GM18517 (cell line): ENCODE data around the gene SYTL3.
"Not testable (repeated sequence)": the region's sequence is repeated elsewhere in the genome, so short reads cannot be mapped to it uniquely, and the experiment has no call there.

Experiments
- ATAC-seq: cut with Tn5 transposase; IDR thresholded peaks from one replicate; pipeline ENCODE4 v1.9.1; 2021; ENCODE audit warnings: mild to moderate bottlenecking, moderate library complexity; ENCODE audit not compliant: unreplicated experiment

Gene SYTL3, protein sequence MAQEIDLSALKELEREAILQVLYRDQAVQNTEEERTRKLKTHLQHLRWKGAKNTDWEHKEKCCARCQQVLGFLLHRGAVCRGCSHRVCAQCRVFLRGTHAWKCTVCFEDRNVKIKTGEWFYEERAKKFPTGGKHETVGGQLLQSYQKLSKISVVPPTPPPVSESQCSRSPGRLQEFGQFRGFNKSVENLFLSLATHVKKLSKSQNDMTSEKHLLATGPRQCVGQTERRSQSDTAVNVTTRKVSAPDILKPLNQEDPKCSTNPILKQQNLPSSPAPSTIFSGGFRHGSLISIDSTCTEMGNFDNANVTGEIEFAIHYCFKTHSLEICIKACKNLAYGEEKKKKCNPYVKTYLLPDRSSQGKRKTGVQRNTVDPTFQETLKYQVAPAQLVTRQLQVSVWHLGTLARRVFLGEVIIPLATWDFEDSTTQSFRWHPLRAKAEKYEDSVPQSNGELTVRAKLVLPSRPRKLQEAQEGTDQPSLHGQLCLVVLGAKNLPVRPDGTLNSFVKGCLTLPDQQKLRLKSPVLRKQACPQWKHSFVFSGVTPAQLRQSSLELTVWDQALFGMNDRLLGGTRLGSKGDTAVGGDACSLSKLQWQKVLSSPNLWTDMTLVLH

DNA sequence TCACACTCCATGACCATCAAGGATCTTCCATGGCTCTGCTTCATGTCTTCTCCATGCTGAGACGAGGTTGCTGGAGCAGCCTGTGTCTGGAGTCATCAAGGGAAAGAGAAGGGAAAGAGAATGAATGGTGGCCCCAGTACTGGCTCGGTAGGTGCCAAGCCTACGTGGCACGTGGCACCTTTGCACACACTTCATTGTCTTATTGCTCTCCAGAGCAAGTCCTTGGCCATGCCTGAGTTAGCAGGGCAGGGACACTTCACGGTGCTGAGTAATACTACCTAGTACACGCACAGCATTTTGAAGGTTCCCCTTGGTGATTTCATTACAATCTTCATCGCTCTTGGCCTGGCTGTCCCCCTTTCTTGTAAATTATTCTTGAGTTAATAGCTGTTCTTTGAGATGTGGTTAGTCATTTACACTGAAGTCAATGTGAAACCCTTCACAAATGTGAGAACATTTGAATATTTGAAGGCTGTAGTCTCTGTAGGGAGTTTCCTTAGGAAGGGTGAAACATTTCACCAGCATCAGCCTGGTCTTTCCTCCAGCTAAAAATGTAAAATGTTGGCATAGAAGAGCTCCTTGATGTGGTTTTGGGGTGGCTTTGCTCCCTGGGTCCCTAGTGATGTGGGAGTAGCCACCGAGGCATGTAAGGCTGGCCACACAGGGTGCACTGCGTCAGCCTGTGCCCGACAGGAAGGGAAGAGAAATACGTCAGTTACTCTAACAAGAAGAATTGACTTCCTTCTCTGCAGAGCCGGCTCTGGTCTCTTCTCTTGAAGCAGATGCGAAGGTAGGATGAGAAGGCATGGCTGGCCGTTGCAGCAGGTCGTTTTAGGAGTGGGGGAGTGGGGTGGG lies at the start of gene SYTL3:
SYTL3 (plus strand) TSS at position 766 of the 855 bp plus-strand sequence. CDS start 13,215 bp downstream, outside the sequence.
- peak; percentile 56 for ATAC-seq

DNA sequence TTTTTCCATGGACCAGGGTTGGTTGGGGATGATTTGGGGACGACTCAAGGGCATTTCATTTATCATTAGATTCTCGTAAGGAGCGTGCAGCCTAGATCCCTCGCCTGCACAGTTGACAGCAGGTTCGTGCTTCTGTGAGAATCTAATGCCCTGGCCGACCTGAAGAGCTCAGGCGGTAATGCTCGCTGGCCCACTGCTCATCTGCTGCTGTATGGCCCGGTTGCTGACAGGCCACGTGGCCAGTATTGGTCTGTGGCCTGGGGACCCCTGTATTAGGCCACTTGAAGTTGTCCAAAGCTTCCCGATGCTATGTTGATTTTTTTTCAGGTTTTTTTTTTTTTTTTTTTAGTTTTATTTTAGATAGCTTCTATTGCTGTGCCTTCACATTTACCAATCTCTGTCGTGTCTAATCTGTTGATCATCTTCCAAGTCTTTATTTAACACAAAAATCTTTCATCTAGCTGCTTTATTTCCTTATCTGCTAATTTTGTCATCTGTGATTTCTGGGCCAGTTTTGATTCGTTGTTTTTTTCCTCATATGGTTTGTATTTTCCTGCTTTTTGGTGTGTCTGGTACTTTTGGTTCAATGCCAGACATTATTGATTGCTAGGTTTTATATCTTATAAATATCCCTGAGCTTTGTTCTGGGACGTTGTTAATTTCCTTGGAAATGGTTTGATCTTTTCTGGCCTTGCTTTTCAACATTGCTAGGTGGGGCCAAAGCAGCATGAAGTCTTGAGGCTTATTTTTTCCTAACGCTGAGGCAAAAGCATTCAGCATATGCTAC lies 46.4 kb upstream of the SYTL3 start:
- ATAC-seq, result no peak

DNA sequence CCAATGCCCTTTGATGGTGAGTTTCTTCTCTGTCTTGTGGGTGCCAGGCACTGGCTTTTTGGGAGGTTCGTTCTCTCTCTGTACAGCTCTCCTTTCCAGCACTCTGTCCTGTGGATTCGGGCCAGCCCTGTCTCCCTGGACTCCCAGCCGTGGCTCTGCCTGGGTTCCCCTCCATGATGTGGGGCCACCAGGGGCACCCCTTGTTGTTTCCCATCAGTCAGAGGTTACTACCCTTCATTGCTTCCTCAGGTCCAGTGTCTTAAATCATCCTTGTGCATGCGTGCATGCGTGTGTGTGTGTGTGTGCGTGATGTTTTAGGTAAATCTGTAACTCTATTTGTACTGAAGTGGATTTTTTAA lies 45.8 kb upstream of the SYTL3 start:
- no peak for ATAC-seq

DNA sequence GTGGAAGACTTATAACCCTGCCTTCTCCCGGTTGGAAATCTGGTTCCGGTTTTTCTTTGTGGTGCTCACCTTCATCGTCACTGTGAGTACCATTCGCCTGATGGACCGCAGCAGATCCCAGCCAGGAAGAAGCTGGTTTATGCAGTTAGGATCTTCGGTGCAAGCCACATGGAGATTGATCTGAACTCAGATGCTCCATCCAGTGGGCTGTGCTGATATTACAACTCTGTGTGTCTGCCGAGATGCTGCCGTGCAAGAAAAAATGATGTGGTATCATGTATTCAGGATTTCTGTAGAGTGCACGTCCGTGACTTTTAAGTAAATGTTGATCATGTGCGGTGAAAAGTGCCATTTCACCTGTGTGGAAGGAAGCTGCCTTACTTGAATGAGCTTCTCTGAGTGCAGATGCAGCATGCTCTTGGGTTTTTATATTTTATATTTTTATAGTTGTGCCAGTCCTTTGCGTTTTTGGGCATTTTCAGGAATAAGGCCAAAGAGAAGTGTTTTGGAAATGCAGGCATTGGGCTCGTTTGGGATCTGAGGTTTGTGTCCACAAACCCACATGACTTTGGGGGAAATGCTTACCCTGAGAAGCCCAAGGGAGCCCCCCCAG lies 44.5 kb upstream of the SYTL3 start:
- ATAC-seq, result no peak

DNA sequence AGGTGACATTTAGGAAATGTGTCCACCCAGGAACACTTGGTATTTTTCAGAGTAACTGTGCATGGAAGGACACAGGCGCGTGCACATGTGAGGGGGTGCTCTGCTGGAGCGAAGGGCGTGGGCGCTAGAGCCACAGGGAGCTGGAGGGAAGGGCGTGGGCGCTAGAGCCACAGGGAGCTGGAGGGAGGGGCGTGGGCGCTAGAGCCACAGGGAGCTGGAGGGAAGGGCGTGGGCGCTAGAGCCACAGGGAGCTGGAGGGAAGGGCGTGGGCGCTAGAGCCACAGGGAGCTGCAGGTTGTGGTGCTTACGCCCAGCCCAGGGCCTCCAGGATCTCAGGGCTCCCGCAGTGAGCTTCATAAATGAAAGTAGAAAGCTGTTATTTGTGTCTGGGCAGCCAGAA lies 43.8 kb upstream of the SYTL3 start:
- ATAC-seq, result not testable (repeated sequence)

DNA sequence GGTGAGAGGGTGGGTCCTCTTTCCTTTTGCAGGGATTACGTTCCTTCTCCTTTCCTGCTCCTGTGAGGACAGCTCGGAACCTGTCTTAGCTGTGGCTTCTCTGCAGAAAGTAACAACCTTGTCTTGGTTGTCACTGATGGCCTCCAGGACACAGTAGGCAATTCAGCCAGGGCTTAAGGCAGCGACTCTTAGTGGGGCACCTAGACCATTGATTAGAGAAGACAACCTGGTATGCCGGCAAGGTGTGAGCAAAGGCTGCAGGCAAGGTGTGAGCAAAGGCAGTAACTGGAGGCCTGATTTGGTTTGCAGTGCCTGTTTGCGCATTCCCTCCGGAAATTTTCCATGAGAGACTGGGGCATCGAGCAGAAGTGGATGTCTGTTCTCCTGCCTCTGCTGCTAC lies 42.9 kb upstream of the SYTL3 start:
- no peak for ATAC-seq

DNA sequence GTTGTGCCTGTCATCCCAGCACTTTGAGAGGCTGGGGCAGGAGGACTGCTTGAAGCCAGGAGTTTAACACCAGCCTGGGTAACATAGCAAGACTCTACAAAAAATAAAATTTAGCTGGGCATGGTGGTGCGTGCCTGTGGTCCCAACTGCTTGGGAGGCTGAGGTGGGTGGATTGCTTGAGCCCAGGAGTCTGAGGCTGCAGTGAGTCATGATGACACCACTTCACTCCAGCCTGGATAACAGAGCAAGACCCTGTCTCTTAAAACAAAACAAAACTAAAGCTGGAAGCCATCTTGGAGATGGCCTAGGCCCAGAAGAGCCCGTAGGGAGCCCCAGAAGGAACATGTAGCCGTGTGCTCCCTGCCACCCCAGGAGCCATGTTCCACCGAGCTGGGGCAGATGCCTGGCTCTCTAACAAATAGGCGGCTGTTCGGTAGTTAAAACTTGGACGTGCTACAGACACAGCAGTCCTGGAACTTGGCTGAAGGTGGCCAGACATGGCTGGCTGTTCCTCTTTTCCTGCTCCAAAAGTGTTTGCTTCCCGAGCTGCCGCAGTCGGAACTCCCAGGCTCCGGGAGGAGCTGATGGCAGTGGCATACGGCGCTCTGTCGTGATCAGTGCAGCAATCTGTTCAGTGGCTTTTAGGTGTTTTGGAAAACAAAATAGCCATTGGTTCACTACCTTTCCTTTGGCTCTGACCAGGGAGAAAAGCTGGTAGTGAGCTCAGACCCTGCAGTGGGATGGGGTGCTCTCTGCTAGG lies 42.3 kb upstream of the SYTL3 start:
- ATAC-seq, result no peak

DNA sequence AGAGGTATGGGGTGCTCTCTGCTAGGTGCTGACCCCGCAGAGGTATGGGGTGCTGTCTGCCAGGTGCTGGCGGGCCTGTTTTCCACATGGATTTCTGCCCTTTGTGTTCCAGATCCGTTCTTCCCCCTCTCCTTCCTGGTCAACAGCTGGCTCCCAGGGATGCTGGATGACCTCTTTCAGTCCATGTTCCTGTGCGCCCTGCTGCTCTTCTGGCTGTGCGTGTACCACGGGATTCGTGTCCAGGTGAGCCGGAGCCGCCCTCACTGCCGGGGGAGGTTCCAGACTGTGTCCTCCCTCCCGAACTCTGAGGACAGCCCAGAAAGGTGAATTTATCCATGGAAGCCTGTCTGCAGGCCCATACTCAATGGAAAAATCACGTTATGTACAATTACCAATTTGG lies 41.6 kb upstream of the SYTL3 start:
- ATAC-seq, result no peak

DNA sequence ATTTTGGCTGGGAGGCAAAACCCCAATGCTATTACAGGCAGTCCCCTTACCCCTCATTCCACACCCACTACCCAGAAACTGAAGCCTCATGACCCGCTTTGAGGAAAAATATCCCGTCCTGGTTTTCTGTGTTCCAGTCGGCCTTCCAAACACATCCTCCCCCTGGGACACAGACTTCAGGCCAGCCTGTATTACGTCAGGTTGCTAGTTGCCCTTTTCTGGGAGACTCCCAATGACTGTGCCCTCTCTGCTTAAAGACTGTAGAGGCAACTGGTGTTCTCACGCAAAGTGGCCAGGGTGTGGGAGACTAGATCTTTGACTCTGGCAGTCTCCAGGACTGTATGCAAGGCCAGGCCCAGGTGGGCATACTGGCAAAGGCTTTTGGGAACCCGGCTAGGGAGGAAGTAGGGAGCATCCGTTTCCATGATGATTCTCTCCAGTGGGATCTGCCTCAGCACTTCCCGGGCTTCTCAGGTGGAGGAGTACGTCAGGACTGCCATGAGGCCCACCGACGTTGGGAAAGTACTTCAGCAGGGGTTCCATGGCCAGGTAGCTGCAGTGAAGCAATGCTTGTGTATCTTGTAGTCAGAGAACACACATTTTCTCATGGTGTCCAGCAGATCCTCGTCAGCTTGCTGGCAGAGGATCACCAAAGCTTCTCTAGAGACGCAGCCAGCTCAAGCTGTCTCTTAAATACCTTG lies 40.2 kb upstream of the SYTL3 start:
- ATAC-seq, result no peak

DNA sequence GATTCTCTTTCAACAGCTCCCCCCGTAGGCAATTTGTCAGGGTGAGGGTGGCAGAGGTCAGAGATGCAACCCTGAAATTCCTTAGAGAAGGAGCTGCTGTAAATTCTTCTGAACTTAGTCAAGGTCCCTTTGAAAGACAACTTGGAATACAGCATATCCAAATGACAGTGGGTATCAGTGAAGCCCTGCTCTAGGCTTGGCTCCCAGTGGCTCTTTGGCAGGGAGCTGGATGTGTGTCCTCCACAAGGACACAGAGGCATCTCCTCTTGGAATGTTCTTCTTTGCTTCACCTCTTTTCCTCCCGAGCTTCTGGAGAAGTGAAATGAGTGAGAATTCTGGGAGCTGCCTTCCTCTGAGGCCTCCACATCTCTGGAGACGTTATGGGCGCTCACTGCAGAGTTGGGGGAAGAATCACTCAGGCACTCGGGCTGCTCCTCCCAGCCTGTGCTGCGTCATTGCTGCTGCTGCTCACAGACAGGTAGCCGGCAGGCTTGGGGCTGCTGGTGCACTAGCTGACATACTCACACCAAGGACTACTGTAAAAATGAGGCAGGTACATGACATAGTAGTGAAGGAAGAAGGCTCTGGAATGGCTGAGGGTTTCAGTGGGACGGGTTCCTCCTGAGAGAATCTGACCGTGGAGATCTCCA lies 39.4 kb upstream of the SYTL3 start:
- ATAC-seq, result no peak

DNA sequence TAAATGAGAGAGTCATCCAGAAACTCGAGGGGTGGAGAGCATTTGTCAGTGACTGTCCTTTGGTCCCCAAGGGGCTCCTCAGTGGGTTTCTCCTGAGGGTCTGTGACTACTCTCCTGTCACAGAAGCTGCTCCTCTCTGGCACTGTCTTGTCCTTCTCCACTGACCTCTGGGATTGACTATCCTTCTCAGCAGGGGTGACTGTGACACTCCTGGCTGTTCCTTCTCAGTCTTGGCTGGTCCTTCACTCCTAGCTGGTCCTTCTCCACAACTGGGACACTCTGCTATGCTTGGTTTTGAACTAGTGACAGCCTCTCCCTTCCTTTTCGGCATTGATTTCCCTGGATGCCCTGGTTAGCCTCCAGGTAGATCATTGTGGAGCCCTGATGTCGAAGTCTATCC lies 38.8 kb upstream of the SYTL3 start:
- ATAC-seq, result no peak

DNA sequence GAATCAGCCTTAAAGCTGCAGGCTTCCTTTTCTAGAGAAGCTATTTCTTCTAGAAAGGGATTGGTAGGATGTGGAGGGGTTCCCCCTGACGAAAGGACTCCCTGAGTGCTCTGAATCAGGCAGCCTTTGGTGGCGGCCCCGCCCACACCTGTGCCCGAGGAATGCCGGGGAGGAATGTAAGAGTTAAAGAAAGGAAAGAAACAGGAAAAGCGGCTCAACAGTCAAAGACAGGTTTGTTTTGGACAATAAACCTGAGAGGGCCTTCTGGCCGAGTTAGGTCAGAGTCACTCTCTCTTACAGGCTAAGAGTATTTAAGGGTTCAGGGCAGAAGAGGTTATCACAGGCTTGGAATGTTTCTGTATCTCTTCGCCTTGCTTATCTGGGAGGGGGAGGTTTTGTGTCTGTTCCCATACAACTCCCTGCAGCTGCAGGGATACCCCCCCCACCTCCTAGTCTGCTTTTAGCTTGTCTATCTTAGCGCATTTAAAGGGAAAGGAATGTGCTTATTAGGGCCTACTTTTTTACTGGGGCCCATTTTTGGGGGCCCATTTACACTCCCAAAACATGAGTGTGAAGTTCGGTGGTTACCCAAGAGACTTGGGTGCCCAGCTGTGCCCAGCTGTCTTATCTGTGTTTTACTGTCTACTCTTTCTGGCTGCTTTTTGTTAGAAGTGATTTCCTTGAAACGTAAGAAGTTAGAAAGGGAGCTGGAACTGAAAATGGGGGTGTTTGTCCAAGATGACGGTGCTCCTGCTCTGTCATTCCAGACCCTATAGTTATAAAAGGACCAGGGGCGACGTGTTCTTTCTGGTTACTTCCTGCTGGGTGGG lies 38.1 kb upstream of the SYTL3 start:
- no peak for ATAC-seq

DNA sequence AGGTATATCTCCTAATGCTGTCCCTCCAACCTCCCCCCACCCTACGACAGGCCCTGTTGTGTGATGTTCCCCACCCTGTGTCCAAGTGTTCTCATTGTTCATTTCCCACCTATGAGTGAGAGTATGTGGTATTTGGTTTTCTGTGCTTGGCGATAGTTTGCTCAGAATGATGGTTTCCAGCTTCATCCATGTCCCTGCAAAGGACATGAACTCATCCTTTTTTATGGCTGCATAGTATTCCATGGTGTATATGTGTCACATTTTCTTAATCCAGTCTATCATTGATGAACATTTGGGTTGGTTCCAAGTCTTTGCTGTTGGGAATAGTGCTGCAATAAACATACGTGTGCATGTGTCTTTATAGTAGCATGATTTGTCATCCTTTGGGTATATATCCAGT lies 35.2 kb upstream of the SYTL3 start:
- ATAC-seq, result not testable (repeated sequence)

DNA sequence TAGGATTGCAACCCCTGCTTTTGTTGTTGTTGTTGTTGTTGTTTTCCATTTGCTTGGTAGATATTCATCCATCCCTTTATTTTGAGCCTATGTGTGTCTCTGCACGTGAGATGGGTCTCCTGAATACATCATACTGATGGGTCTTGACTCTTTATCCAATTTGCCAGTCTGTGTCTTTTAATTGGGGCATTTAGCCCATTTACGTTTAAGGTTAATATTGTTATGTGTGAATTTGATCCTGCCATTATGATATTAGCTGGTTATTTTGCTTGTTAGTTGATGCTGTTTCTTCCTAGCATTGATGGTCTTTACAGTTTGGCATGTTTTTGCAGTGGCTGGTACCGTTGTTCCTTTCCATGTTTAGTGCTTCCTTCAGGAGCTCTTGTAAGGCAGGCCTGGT lies 31.6 kb upstream of the SYTL3 start:
- not testable (repeated sequence) for ATAC-seq

DNA sequence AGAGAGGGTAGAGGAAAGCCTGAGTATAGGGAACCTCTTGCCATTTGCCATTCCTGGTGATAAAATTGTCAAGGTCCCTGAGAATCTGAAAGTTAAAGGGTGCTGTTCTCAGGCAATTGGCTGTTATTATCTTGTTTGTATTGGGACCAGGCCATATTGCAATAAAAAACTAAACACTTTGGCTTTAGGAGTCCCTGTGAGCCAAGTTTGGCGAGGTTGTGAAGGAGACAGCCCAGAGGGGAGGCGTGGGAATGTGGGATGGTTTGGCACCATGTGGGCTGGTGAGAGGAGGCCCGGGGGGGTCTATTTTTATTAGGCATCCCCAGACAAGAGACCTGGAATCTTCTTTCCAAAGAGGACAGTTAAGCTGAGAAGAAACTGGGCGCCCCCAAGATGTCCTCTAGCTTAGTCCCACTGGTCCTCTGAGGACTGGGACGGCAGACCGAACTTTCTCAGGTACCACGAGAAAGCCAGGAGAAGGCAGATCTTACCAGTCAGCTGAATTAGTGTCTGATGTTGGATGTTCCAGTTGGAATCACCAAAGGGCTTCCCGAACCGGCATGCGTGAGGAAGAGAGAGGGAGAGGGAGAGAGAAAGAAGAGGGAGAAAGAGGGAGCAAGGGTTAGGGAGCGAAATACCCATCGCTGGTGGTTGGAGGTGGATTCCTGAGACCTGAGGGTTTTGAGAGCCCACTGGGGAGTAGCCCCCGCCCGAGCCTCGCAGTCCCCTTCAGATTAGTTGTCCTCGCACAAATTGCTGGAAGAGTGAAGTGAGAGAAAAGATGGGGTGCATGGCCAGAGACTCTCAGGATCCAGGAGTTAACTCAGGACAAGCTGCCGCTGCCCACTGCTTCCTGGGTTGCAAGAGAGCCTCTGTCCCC lies 29.7 kb upstream of the SYTL3 start:
- ATAC-seq, result no peak

DNA sequence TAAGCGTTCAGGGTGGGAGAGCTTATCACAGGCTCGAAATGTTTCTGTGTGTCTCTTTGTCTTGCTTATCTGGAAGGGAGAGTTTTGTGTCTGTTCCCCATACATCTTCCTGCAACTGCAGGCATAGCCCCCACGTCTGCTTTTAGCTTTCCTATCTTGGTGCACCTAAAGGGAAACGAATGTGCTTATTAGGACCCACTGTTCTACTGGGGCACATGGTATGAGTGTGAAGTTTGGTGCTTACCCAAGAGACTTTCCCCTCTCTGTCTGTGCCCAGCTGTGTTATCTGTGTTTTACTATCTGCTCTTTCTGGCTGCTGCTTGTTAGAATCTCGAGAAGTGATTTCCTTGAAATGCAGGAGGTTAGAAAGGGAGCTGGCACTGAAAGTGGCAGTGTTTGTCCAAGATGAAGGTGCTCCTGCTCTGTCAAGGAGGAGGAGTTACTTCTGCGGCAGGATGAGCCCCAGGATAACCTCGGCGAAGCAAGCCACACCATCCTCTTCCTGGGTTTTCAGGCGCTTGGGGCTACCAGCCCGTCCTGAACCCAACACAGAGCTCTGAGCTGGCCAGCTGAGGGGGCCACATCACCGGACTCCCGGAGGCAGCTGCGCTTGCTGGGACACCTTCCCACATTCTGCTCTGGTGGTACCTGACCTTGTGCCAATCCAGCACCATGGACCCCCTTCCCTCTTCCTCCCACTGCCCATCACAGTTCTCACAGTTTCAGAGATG lies 28.7 kb upstream of the SYTL3 start:
- ATAC-seq, result no peak
